Gastrocnemius medialis (tissue), 4 donors: ENCODE data around the gene ZNF329.

Source experiments
- CTCF ChIP-seq, 5 experiments: fragments of 450-650 bp in 3 of 5; fragments of 200-600 bp in 2 of 5; sonication (generic) in 2 of 5; IDR thresholded peaks in 4 of 5; conservative IDR thresholded peaks in 1 of 5; 1 replicate in 4 of 5; 2 replicates in 1 of 5; pipeline ENCODE4 v1.5.1; 2016 to 2019; ENCODE audit warnings: antibody characterized with exemption in 5 of 5, mild to moderate bottlenecking in 3 of 5, moderate library complexity in 3 of 5
- POLR2A ChIP-seq, 2 donors: fragments of 450-650 bp; IDR thresholded peaks; one replicate each; pipeline ENCODE4 v1.6.1; 2017; ENCODE audit warnings: antibody characterized with exemption in 2 of 2, mild to moderate bottlenecking in 2 of 2, moderate library complexity in 2 of 2

GRCh38 chr19:58183817-58184215, 33.2 kb upstream of the ZNF329 start:
- TF ChIP-seq CTCF (IDR thresholded peaks at IDR 0.05 in 4 of 5, conservative IDR thresholded peaks at IDR 0.05 in 1 of 5) = no peak
- no peak for TF ChIP-seq POLR2A (IDR thresholded peaks at IDR 0.05)
